Smooth muscle cell (in vitro differentiated cells): ENCODE results near the gene MKNK2. TPM values are rescaled to one million over a fixed set of nuclear protein-coding genes. Genes with fewer than 3 reads are reported as not detected.

ENCODE experiments used
- DNase-seq: peaks from one replicate; lab custom pipeline; 2025; ENCODE audit not compliant: unreplicated experiment; lab: John Stamatoyannopoulos, UW
- H2AFZ ChIP-seq: fragments of 200-600 bp; sonication (generic); 2 replicates; pipeline ENCODE4 v1.6.0; 2016; ENCODE audit warnings: antibody characterized with exemption, low read depth, mild to moderate bottlenecking
- H3F3A ChIP-seq: fragments of 200-600 bp; sonication (generic); 2 replicates; pipeline ENCODE4 v1.6.0; 2017; ENCODE audit warnings: antibody characterized with exemption, low read depth
- H3K27ac ChIP-seq: fragments of 200-600 bp; sonication (generic); 2 replicates; pipeline ENCODE4 v1.5.1; 2016; ENCODE audit warnings: low read depth, mild to moderate bottlenecking
- H3K27me3 ChIP-seq: fragments of 200-600 bp; sonication (generic); 2 replicates; pipeline ENCODE4 v1.6.1; 2016; ENCODE audit warnings: low read depth, mild to moderate bottlenecking
- H3K36me3 ChIP-seq: fragments of 200-600 bp; sonication (generic); 2 replicates; pipeline ENCODE4 v1.5.1; 2016; ENCODE audit warnings: low read depth
- H3K4me1 ChIP-seq: fragments of 200-600 bp; sonication (generic); 2 replicates; pipeline ENCODE4 v1.5.1; 2016; ENCODE audit warnings: low read depth
- H3K4me2 ChIP-seq: fragments of 200-600 bp; sonication (generic); 2 replicates; pipeline ENCODE4 v1.6.0; 2016; ENCODE audit warnings: mild to moderate bottlenecking
- H3K4me3 ChIP-seq: fragments of 200-600 bp; sonication (generic); 2 replicates; pipeline ENCODE4 v1.5.1; 2016; ENCODE audit warnings: mild to moderate bottlenecking
- H3K79me2 ChIP-seq: fragments of 200-600 bp; sonication (generic); 2 replicates; pipeline ENCODE4 v1.6.0; 2016; ENCODE audit warnings: low read depth, mild to moderate bottlenecking
- H3K9ac ChIP-seq: fragments of 200-600 bp; sonication (generic); 2 replicates; pipeline ENCODE4 v1.6.0; 2016; ENCODE audit warnings: low read depth
- H3K9me3 ChIP-seq: fragments of 200-600 bp; sonication (generic); replicated peaks from 2 replicates; pipeline ENCODE4 v1.5.1; 2016; ENCODE audit warnings: low read depth
- H4K20me1 ChIP-seq: fragments of 200-600 bp; sonication (generic); 2 replicates; pipeline ENCODE4 v1.6.0; 2016; ENCODE audit warnings: low read depth
- WGBS: methylation state at CpG from one replicate; pipeline ENCODE4 v1.1.7; 2016; ENCODE audit warnings: low lambda C conversion rate; 5-methylcytosine and 5-hydroxymethylcytosine counted together
- polyA plus RNA-seq: library from polyadenylated mRNA; unstranded; fragments of >200 nt; fragmentation: Nextera tagmentation; extraction: Ambion mirVana; gene quantifications from 2 replicates; pipeline ENCODE4 v1.2.1, GENCODE V29; 2016
- total RNA-seq: library from RNA; depleted of rRNA; stranded (reverse); fragments of >200 nt; gene quantifications from 2 replicates; pipeline ENCODE4 v1.2.3, GENCODE V29; 2014
- TF ChIP-seq, protein P1 (sequence below): fragments of 200-600 bp; sonication (generic); IDR thresholded peaks from 2 replicates; pipeline ENCODE4 v1.5.1; 2017; ENCODE audit warnings: borderline replicate concordance, mild to moderate bottlenecking, antibody characterized with exemption; ENCODE audit not compliant: insufficient read depth, poor library complexity, severe bottlenecking

The MKNK2 gene
- total and polyA plus RNA-seq, 2 experiments from 2014 or later, result 43.6 to 44.7 TPM

DNA sequence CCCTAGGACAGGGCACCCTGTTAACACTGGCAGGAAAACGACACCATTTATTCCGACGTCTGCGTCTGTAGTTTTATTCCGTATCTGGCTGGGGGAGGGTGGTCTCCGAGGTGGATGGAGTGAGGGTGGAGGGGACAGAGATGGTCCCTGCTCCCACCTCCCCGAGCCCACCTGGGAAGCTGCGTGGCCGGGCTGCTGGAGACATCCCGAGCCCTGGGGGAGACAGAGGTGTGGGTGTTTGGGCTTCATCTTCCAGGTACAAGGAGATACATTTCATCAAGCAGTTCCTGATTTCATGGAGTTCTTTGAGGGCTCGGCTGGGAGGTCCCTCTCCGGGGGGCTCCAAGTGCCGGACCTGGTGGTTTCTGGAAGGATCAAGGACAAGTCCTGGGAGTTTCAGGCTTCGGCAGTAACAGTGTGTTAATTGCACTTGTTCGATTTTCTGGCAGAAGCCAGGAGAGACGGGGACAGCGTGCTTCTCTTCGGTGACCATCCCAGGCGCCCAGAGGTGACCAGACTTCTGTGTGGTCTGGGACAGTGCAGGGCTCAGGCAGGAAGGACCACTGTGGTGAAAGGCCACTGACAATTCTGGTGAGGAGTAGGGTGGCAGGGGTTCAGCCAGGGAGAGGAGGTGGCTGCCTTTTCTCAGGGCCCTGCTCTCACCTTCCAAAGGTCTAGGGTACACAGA lies 20.1 kb upstream of the MKNK2 start:
- H3K36me3 ChIP-seq, result peaks cover 5% of the 10 kb centered on the region
- no peak overlapping the region for H3K9ac ChIP-seq
- no peak overlapping the region for H3K27ac ChIP-seq
- no peaks in the 10 kb centered on the region for H4K20me1 ChIP-seq
- no peaks in the 10 kb centered on the region for H3F3A ChIP-seq
- no peak for DNase-seq
- no peak overlapping the region for H3K4me2 ChIP-seq
- H3K27me3 ChIP-seq, result no peaks in the 10 kb centered on the region
- 97% methylated on average over 19 of the region's 19 CpGs for WGBS
- H3K9me3 ChIP-seq, result no peaks in the 10 kb centered on the region
- no peak overlapping the region for H2AFZ ChIP-seq
- H3K4me3 ChIP-seq, result no peak overlapping the region
- no peaks in the 10 kb centered on the region for H3K79me2 ChIP-seq
- TF ChIP-seq, protein P1, sequence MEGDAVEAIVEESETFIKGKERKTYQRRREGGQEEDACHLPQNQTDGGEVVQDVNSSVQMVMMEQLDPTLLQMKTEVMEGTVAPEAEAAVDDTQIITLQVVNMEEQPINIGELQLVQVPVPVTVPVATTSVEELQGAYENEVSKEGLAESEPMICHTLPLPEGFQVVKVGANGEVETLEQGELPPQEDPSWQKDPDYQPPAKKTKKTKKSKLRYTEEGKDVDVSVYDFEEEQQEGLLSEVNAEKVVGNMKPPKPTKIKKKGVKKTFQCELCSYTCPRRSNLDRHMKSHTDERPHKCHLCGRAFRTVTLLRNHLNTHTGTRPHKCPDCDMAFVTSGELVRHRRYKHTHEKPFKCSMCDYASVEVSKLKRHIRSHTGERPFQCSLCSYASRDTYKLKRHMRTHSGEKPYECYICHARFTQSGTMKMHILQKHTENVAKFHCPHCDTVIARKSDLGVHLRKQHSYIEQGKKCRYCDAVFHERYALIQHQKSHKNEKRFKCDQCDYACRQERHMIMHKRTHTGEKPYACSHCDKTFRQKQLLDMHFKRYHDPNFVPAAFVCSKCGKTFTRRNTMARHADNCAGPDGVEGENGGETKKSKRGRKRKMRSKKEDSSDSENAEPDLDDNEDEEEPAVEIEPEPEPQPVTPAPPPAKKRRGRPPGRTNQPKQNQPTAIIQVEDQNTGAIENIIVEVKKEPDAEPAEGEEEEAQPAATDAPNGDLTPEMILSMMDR, result no peak
- H3K4me1 ChIP-seq, result no peaks in the 10 kb centered on the region

DNA sequence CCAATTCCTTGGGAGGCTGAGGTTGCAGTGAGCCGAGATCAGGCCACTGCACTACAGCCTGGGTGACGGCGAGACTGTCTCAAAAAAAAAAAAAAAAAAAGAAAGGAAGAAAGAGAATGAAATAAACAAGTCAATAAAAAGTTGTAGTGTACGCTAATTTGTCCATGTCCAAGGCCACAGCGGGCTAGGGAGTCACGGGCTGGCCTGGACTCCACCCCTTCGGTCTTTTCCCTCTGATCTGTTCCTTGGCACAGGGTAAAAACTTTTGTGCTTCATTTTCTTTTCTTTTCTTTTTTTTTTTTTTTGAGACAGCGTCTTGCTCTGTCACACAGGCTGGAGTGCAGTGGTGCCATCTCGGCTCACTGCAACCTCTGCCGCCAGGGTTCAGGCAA lies 19.4 kb upstream of the MKNK2 start:
- H3K36me3 ChIP-seq, result peaks cover 5% of the 10 kb centered on the region
- H2AFZ ChIP-seq, result no peak overlapping the region
- no peak overlapping the region for H3K4me2 ChIP-seq
- no peak overlapping the region for H3K4me3 ChIP-seq
- 95% methylated on average over 6 of the region's 10 CpGs for WGBS
- DNase-seq, result no peak
- H3K9me3 ChIP-seq, result no peaks in the 10 kb centered on the region
- H3F3A ChIP-seq, result no peaks in the 10 kb centered on the region
- H3K27me3 ChIP-seq, result no peaks in the 10 kb centered on the region
- H4K20me1 ChIP-seq, result no peaks in the 10 kb centered on the region
- no peak overlapping the region for H3K27ac ChIP-seq
- H3K79me2 ChIP-seq, result no peaks in the 10 kb centered on the region
- TF ChIP-seq, protein P1, result no peak
- no peaks in the 10 kb centered on the region for H3K4me1 ChIP-seq
- H3K9ac ChIP-seq, result no peak overlapping the region

DNA sequence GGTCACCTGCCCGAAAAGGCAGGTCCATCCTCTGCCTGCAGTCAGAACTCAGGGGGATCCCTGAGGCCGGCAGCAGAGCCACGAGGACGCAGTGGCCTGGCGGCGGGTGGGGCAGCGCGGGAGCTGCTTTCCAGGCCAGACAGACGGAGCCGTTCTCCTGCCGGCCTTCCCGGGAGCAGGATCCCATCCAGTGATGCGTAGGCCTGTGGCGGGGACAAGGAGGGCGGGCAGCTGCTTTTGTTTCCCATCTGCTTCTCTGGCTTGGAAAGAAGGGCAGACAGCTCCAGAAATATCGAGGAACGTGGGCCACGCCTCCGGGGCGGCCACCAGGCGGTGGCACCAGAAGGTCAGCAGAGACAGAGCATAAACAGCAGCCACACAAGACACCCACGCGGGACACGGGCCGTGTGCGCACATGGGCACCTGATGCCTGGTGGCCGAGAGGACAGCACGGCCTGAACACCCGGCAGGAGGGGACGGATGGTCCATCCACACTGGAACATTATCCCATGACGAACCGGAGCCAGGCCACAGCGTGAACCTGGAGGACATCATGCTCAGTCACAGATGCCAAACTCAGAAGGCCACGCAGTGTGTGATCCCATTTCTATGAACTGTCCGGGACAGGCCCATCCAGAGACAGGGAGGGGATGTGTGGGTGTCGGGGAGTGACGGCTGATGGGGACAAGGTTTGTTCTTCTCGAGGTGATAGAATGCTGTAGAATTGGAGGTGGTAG lies 13.9 kb upstream of the MKNK2 start:
- Histone ChIP-seq H3K27me3 (no peaks in the 10 kb centered on the region), H3K27ac (no peak overlapping the region), H3K9me3 (no peaks in the 10 kb centered on the region), H3K4me2 (no peak overlapping the region), H3F3A (peaks cover 6% of the 10 kb centered on the region), H3K9ac (no peak overlapping the region), H3K4me3 (no peak overlapping the region), H3K4me1 (peaks cover 10% of the 10 kb centered on the region), H3K36me3 (no peaks in the 10 kb centered on the region), H3K79me2 (no peaks in the 10 kb centered on the region), H4K20me1 (no peaks in the 10 kb centered on the region), H2AFZ (no peak overlapping the region)
- 93% methylated on average over 38 of the region's 38 CpGs for WGBS
- TF ChIP-seq, protein P1, result no peak
- no peak for DNase-seq

DNA sequence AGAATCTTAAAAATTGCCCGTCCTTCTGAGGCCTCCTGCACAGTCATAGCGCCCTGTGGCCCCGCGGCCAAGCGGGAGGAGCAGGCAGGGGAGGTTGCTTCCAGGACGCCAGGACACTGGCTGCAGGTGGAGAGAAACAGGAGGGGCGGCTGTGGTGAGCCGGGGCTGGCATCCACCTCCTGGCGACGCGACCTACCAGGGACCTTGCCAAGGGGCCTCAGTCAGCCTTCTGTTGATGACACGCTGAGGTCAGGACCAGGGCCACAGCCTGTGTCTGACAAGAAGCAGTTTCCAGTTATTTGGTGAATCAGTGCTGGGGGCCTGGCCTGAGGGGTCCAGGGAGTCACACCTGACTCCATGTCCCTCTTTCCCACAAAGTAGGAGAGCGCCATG lies 13.3 kb upstream of the MKNK2 start:
- TF ChIP-seq, protein P1, result no peak
- DNase-seq, result no peak
- Histone ChIP-seq H3K4me3 (no peak overlapping the region), H3K79me2 (no peaks in the 10 kb centered on the region), H3K36me3 (no peaks in the 10 kb centered on the region), H2AFZ (no peak overlapping the region), H3K27me3 (no peaks in the 10 kb centered on the region), H3K9me3 (no peaks in the 10 kb centered on the region), H3K4me2 (no peak overlapping the region), H3K9ac (no peak overlapping the region), H4K20me1 (no peaks in the 10 kb centered on the region), H3F3A (peaks cover 8% of the 10 kb centered on the region), H3K4me1 (peaks cover 14% of the 10 kb centered on the region), H3K27ac (no peak overlapping the region)
- 95% methylated on average over 13 of the region's 13 CpGs for WGBS
